Type B pancreatic cell (in vitro differentiated cells): Measurements from ENCODE around the gene GABRR3. TPM values are rescaled to one million over a fixed set of nuclear protein-coding genes. Genes with fewer than 3 reads are reported as not detected.

Source experiments
- DNase-seq: peaks from one replicate; pipeline ENCODE4 v3.0.0; 2021; ENCODE audit warnings: mixed read lengths; ENCODE audit not compliant: unreplicated experiment; ENCODE audit errors: extremely low spot score
- H3K27ac Mint-ChIP-seq: 2 replicates; pipeline ENCODE4 v1.8.0; 2021; ENCODE audit warnings: mild to moderate bottlenecking, mixed read lengths
- H3K27me3 Mint-ChIP-seq: 2 replicates; pipeline ENCODE4 v1.8.0; 2021; ENCODE audit warnings: mixed read lengths
- H3K36me3 Mint-ChIP-seq: 2 replicates; pipeline ENCODE4 v1.8.0; 2021; ENCODE audit warnings: mixed read lengths
- H3K4me1 Mint-ChIP-seq: one replicate; pipeline ENCODE4 v1.8.0; 2021; ENCODE audit warnings: mixed read lengths; ENCODE audit not compliant: unreplicated experiment
- H3K4me3 Mint-ChIP-seq: 2 replicates; pipeline ENCODE4 v1.8.0; 2021; ENCODE audit warnings: mild to moderate bottlenecking, mixed read lengths
- H3K9me3 Mint-ChIP-seq: 2 replicates; pipeline ENCODE4 v1.8.0; 2021; ENCODE audit warnings: mixed read lengths
- CTCF ChIP-seq: fragments of 200-600 bp; sonication (generic); conservative IDR thresholded peaks from 2 replicates; pipeline ENCODE4 v1.5.0; 2021; ENCODE audit warnings: antibody characterized with exemption, mild to moderate bottlenecking
- total RNA-seq: library from RNA; stranded (reverse); gene quantifications from 2 replicates; pipeline ENCODE4 v1.2.1, GENCODE V29; 2021; ENCODE audit warnings: low replicate concordance

The GABRR3 gene
- total RNA-seq, 1 donor from 2014 or later: not detected

GRCh38 chr3:98032265-98032664 lies 2.9 kb downstream of the GABRR3 start:
- TF ChIP-seq CTCF: no peak
- Mint-ChIP-seq H3K27ac (no peak overlapping the region), H3K9me3 (no peaks in the 10 kb centered on the region), H3K27me3 (peaks cover 4% of the 10 kb centered on the region), H3K4me3 (no peak overlapping the region), H3K36me3 (no peaks in the 10 kb centered on the region), H3K4me1 (no peaks in the 10 kb centered on the region)
- no peak for DNase-seq

- no peak overlapping the region for H3K4me3 Mint-ChIP-seq
- TF ChIP-seq CTCF: no peak
- H3K9me3 Mint-ChIP-seq: no peaks in the 10 kb centered on the region
- no peak for DNase-seq
- no peak overlapping the region for H3K27ac Mint-ChIP-seq
- H3K4me1 Mint-ChIP-seq: peaks cover 5% of the 10 kb centered on the region
- H3K27me3 Mint-ChIP-seq: peaks cover 14% of the 10 kb centered on the region
- no peaks in the 10 kb centered on the region for H3K36me3 Mint-ChIP-seq
Observed at GRCh38 chr3:98029083-98029482, 6.0 kb downstream of the GABRR3 start.

GRCh38 chr3:98027085-98027446 lies 8.0 kb downstream of the GABRR3 start:
- Mint-ChIP-seq H3K4me1 (peaks cover 16% of the 10 kb centered on the region), H3K27me3 (peaks cover 26% of the 10 kb centered on the region)
- TF ChIP-seq CTCF: no peak

GRCh38 chr3:98026425-98027084 lies 8.6 kb downstream of the GABRR3 start:
- peaks cover 17% of the 10 kb centered on the region for H3K4me1 Mint-ChIP-seq
- no peak overlapping the region for H3K27ac Mint-ChIP-seq
- peaks cover 26% of the 10 kb centered on the region for H3K27me3 Mint-ChIP-seq
- no peak for TF ChIP-seq CTCF
- no peak for DNase-seq
- no peaks in the 10 kb centered on the region for H3K36me3 Mint-ChIP-seq
- H3K9me3 Mint-ChIP-seq: no peaks in the 10 kb centered on the region
- no peak overlapping the region for H3K4me3 Mint-ChIP-seq

More at GRCh38 chr3:98027085-98027446, 8.0 kb downstream of the GABRR3 start:
- no peak overlapping the region for H3K4me3 Mint-ChIP-seq
- no peaks in the 10 kb centered on the region for H3K36me3 Mint-ChIP-seq
- no peak overlapping the region for H3K27ac Mint-ChIP-seq
- DNase-seq: no peak
- H3K9me3 Mint-ChIP-seq: no peaks in the 10 kb centered on the region

GRCh38 chr3:98025392-98025945 lies 9.6 kb downstream of the GABRR3 start:
- H3K9me3 Mint-ChIP-seq: no peaks in the 10 kb centered on the region
- DNase-seq: no peak
- H3K36me3 Mint-ChIP-seq: no peaks in the 10 kb centered on the region
- no peak overlapping the region for H3K27ac Mint-ChIP-seq
- TF ChIP-seq CTCF: no peak
- H3K4me3 Mint-ChIP-seq: no peak overlapping the region
- peaks cover 26% of the 10 kb centered on the region for H3K27me3 Mint-ChIP-seq
- peaks cover 17% of the 10 kb centered on the region for H3K4me1 Mint-ChIP-seq
